Sigmoid colon (tissue), 3 donors: ENCODE data around the gene RPGR.

Experiments used
- POLR2A ChIP-seq, 2 donors: fragments of 450-650 bp; IDR thresholded peaks; one replicate each; pipeline ENCODE4 v1.6.1; 2016; ENCODE audit warnings: antibody characterized with exemption in 2 of 2, mild to moderate bottlenecking in 2 of 2, moderate library complexity in 2 of 2
- TF ChIP-seq, protein P1 (sequence below), 4 experiments: fragments of 450-650 bp in 3 of 4; fragments of 200-600 bp in 1 of 4; IDR thresholded peaks; one replicate each; pipeline ENCODE4 v1.5.1; 2016 to 2019; ENCODE audit warnings: antibody characterized with exemption in 4 of 4, mild to moderate bottlenecking in 3 of 4, moderate library complexity in 2 of 4

DNA sequence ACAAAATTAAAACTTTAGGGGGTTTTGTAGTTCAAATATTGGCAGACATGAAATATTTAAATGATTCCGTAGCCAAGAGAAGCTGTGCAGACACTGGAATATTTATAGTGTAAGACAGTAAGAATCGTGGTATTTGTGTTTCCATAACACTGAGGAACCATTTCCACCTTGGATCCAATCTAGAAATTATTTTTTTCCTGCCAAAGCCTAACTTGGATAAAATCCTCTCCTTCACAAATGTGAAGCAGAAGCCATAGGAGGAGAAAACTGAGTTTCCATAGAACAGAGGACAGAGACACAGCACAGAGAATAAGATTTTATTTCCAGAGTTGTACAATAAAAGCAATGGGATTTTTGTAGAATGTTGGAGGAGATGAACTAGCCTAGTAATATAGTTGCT is 86.8 kb downstream of the RPGR start:
- TF ChIP-seq POLR2A (IDR thresholded peaks at IDR 0.05): no peak
- TF ChIP-seq, protein P1, sequence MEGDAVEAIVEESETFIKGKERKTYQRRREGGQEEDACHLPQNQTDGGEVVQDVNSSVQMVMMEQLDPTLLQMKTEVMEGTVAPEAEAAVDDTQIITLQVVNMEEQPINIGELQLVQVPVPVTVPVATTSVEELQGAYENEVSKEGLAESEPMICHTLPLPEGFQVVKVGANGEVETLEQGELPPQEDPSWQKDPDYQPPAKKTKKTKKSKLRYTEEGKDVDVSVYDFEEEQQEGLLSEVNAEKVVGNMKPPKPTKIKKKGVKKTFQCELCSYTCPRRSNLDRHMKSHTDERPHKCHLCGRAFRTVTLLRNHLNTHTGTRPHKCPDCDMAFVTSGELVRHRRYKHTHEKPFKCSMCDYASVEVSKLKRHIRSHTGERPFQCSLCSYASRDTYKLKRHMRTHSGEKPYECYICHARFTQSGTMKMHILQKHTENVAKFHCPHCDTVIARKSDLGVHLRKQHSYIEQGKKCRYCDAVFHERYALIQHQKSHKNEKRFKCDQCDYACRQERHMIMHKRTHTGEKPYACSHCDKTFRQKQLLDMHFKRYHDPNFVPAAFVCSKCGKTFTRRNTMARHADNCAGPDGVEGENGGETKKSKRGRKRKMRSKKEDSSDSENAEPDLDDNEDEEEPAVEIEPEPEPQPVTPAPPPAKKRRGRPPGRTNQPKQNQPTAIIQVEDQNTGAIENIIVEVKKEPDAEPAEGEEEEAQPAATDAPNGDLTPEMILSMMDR (IDR thresholded peaks at IDR 0.05): no peak
